ENCODE results near the gene GRPEL1. TPM values are rescaled to one million over a fixed set of nuclear protein-coding genes. Genes with fewer than 3 reads are reported as not detected.

GRPEL1 gene
- total RNA-seq, 1 experiment from 2014 or later: 40.7 TPM

DNA sequence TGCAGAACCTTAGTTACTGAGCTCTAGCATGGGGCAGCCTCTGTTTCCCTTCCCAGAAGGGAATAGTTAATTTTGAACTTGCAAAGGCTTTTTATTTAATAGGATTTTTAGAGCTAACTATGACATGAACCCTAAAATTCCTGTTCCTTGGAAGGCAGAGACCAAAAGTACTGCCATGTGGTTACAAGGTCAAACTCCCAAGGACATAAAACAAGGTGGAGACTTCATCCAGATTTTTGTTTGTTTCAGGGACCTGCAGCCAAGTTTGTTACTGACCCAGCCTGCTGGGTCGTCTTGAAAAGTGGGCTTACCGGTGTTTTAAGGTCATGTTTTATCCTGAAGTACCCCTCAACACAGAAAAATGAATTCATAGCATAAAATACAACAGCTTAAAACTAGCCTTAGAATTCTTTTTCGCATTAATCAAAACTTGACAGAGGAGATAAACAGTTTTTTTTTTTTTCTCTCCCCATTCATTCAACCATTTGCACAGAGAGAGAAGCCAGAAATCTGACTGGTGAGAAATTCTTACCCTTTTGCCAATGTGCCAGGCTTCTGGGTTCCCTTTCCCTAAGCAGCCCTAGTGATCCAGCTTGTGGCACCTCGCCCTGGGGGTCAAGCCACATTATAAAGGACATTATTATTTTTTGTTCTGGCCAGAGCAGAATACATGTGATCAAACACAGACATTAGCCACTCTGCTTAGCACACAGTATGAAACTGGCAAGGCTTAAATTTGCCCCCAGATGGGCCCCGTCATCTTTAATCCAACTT is 21.5 kb upstream of the GRPEL1 start:
- no peak overlapping the region for H2AFZ ChIP-seq (ENCODE audit: low read length)
- Mint-ChIP-seq H3K27ac (no peak overlapping the region), H3K4me3 (no peak overlapping the region), H3K4me1 (peaks cover 5% of the 10 kb centered on the region in 2 experiments), H3K36me3 (ENCODE audit: insufficient read depth in 1 of 3, low read depth in 3 of 3) (no peaks in the 10 kb centered on the region; a peak in 2 of 7 replicates), H3K9me3 (peaks cover 17 to 19% of the 10 kb centered on the region in 2 experiments), H3K27me3 (ENCODE audit: low read depth) (peaks cover 95% of the 10 kb centered on the region)
- H3T11ph ChIP-seq (ENCODE audit: low read length): no peak overlapping the region
- no peak overlapping the region for H4K91ac ChIP-seq (ENCODE audit: insufficient read length, low read depth, low read length)
- no peak overlapping the region for H3K9ac ChIP-seq (ENCODE audit: extremely low read depth, insufficient read length, low read length)
- WGBS (ENCODE audit: extremely low coverage, insufficient read length, low lambda C conversion rate): no CpG with 5 or more reads among the region's 5 CpGs
- H2BK12ac ChIP-seq (ENCODE audit: insufficient read length, low read depth, low read length): no peak overlapping the region
- no peak overlapping the region for H3K27ac ChIP-seq (ENCODE audit: insufficient read length, low read depth, low read length)
- no peak for DNase-seq
- no peaks in the 10 kb centered on the region for H3K23me2 ChIP-seq (ENCODE audit: insufficient read length, low read depth, low read length, poor library complexity, severe bottlenecking)
- no peak overlapping the region for H2BK120ac ChIP-seq (ENCODE audit: low read depth, low read length, poor library complexity, severe bottlenecking)
- no peak overlapping the region for H3K23ac ChIP-seq (ENCODE audit: insufficient read length, low read depth, low read length)
- H3K9me3 ChIP-seq (ENCODE audit: control insufficient read depth, low read depth, low read length): no peaks in the 10 kb centered on the region
- no peaks in the 10 kb centered on the region for H3K79me1 ChIP-seq (ENCODE audit: insufficient read depth, low read depth, low read length, poor library complexity, severe bottlenecking)
- H3K14ac ChIP-seq (ENCODE audit: insufficient read depth, low read length): no peak overlapping the region
- TF ChIP-seq, protein P1, sequence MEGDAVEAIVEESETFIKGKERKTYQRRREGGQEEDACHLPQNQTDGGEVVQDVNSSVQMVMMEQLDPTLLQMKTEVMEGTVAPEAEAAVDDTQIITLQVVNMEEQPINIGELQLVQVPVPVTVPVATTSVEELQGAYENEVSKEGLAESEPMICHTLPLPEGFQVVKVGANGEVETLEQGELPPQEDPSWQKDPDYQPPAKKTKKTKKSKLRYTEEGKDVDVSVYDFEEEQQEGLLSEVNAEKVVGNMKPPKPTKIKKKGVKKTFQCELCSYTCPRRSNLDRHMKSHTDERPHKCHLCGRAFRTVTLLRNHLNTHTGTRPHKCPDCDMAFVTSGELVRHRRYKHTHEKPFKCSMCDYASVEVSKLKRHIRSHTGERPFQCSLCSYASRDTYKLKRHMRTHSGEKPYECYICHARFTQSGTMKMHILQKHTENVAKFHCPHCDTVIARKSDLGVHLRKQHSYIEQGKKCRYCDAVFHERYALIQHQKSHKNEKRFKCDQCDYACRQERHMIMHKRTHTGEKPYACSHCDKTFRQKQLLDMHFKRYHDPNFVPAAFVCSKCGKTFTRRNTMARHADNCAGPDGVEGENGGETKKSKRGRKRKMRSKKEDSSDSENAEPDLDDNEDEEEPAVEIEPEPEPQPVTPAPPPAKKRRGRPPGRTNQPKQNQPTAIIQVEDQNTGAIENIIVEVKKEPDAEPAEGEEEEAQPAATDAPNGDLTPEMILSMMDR (conservative IDR thresholded peaks at IDR 0.05): no peak
- no peak overlapping the region for H3K18ac ChIP-seq (ENCODE audit: insufficient read length, low read depth, low read length)
- H2BK20ac ChIP-seq (ENCODE audit: low read depth, low read length, poor library complexity, severe bottlenecking): no peak overlapping the region
- H2AK5ac ChIP-seq (ENCODE audit: insufficient read length, low read length): no peak overlapping the region
- no peak overlapping the region for H3K4me2 ChIP-seq (ENCODE audit: insufficient read depth, insufficient read length, low read length)
- no peak overlapping the region for H3K56ac ChIP-seq (ENCODE audit: insufficient read length, low read depth, low read length)
- H4K8ac ChIP-seq (replicated peaks; ENCODE audit: insufficient read length, low read depth, low read length): no peak overlapping the region
- H3K4me1 ChIP-seq (ENCODE audit: insufficient read depth, low read length): no peaks in the 10 kb centered on the region
- H3K4ac ChIP-seq (ENCODE audit: low read depth, low read length): no peak overlapping the region
- H4K20me1 ChIP-seq (ENCODE audit: control insufficient read depth, insufficient read depth, insufficient read length): no peaks in the 10 kb centered on the region
- H2BK5ac ChIP-seq (ENCODE audit: insufficient read length, low read length): no peak overlapping the region
- H3K27me3 ChIP-seq (ENCODE audit: insufficient read depth, low read length): peaks cover 19% of the 10 kb centered on the region; the same call in 1 of the 2 replicates
- H4K5ac ChIP-seq (ENCODE audit: insufficient read length, low read depth, low read length): no peak overlapping the region
- H3K79me2 ChIP-seq (ENCODE audit: insufficient read depth, low read length): no peaks in the 10 kb centered on the region
- H2BK15ac ChIP-seq (ENCODE audit: low read depth, low read length): no peak overlapping the region

Data from H9 (cell line).